H9 (cell line): ENCODE measurements around the gene AKR1D1. TPM values are rescaled to one million over a fixed set of nuclear protein-coding genes. Genes with fewer than 3 reads are reported as not detected.

Experiments used
- DNase-seq: peaks from one replicate; pipeline ENCODE4 v3.0.0-alpha.2; 2017
- H2AFZ ChIP-seq: one replicate; pipeline ENCODE4 v1.6.1; 2013; ENCODE audit warnings: mild to moderate bottlenecking, low read length, control low read depth, moderate library complexity
- H2AK5ac ChIP-seq: 2 replicates; pipeline ENCODE4 v1.6.1; 2013; ENCODE audit warnings: low read length, control low read depth, mixed read lengths; ENCODE audit not compliant: insufficient read length
- H2BK120ac ChIP-seq: one replicate; pipeline ENCODE4 v1.6.1; 2013; ENCODE audit warnings: low read depth, mild to moderate bottlenecking, low read length, control low read depth, inconsistent platforms; ENCODE audit not compliant: poor library complexity, severe bottlenecking
- H2BK12ac ChIP-seq: 2 replicates; pipeline ENCODE4 v1.6.1; 2013; ENCODE audit warnings: low read length, control low read depth, mixed read lengths, low read depth; ENCODE audit not compliant: insufficient read length
- H2BK15ac ChIP-seq: 2 replicates; pipeline ENCODE4 v1.6.1; 2013; ENCODE audit warnings: low read depth, low read length, control low read depth
- H2BK20ac ChIP-seq: one replicate; pipeline ENCODE4 v1.6.1; 2013; ENCODE audit warnings: low read depth, mild to moderate bottlenecking, low read length, control low read depth, inconsistent platforms; ENCODE audit not compliant: poor library complexity, severe bottlenecking
- H2BK5ac ChIP-seq: 2 replicates; pipeline ENCODE4 v1.6.1; 2013; ENCODE audit warnings: low read length, control low read depth, mixed read lengths; ENCODE audit not compliant: insufficient read length
- H3K14ac ChIP-seq: 2 replicates; pipeline ENCODE4 v1.6.1; 2013; ENCODE audit warnings: low read length, control low read depth; ENCODE audit not compliant: insufficient read depth
- H3K18ac ChIP-seq: 2 replicates; pipeline ENCODE4 v1.6.1; 2013; ENCODE audit warnings: low read depth, mild to moderate bottlenecking, mixed read lengths, low read length, control low read depth; ENCODE audit not compliant: insufficient read length
- H3K23ac ChIP-seq: 2 replicates; pipeline ENCODE4 v1.6.1; 2013; ENCODE audit warnings: low read length, control low read depth, mixed read lengths, low read depth; ENCODE audit not compliant: insufficient read length
- H3K23me2 ChIP-seq: 2 replicates; pipeline ENCODE4 v1.6.1; 2013; ENCODE audit warnings: low read depth, mild to moderate bottlenecking, mixed read lengths, low read length, control low read depth; ENCODE audit not compliant: insufficient read length, poor library complexity, severe bottlenecking
- H3K27ac ChIP-seq: 2 replicates; pipeline ENCODE4 v1.5.1; 2013; ENCODE audit warnings: low read length, control low read depth, mixed read lengths, low read depth; ENCODE audit not compliant: insufficient read length
- H3K27me3 ChIP-seq: 2 replicates; pipeline ENCODE4 v1.6.1; 2013; ENCODE audit warnings: low read length, control low read depth, inconsistent platforms; ENCODE audit not compliant: insufficient read depth
- H3K4ac ChIP-seq: 2 replicates; pipeline ENCODE4 v1.6.1; 2013; ENCODE audit warnings: low read depth, mild to moderate bottlenecking, control low read depth, inconsistent platforms, low read length, moderate library complexity
- H3K4me1 ChIP-seq: 2 replicates; pipeline ENCODE4 v1.6.1; 2013; ENCODE audit warnings: low read length, control low read depth, inconsistent platforms; ENCODE audit not compliant: insufficient read depth
- H3K4me2 ChIP-seq: 2 replicates; pipeline ENCODE4 v1.6.1; 2013; ENCODE audit warnings: low read length, control low read depth, mixed read lengths; ENCODE audit not compliant: insufficient read length, insufficient read depth
- H3K56ac ChIP-seq: 2 replicates; pipeline ENCODE4 v1.6.1; 2013; ENCODE audit warnings: low read depth, mild to moderate bottlenecking, mixed read lengths, low read length, control low read depth; ENCODE audit not compliant: insufficient read length
- H3K79me1 ChIP-seq: 2 replicates; pipeline ENCODE4 v1.6.1; 2013; ENCODE audit warnings: low read depth, mild to moderate bottlenecking, moderate library complexity, low read length, control low read depth, inconsistent platforms; ENCODE audit not compliant: insufficient read depth, poor library complexity, severe bottlenecking
- H3K79me2 ChIP-seq: 2 replicates; pipeline ENCODE4 v1.6.1; 2013; ENCODE audit warnings: low read length, control low read depth, inconsistent platforms; ENCODE audit not compliant: insufficient read depth
- H3K9ac ChIP-seq: 2 replicates; pipeline ENCODE4 v1.6.1; 2013; ENCODE audit warnings: low read length, control low read depth, mixed read lengths; ENCODE audit not compliant: insufficient read length; ENCODE audit errors: extremely low read depth
- H3K9me3 ChIP-seq: one replicate; pipeline ENCODE4 v1.6.1; 2013; ENCODE audit warnings: low read depth, low read length, inconsistent platforms; ENCODE audit not compliant: control insufficient read depth
- H3T11ph ChIP-seq: one replicate; pipeline ENCODE4 v1.6.1; 2013; ENCODE audit warnings: mild to moderate bottlenecking, low read length, control low read depth, inconsistent platforms
- H4K20me1 ChIP-seq: one replicate; pipeline ENCODE4 v1.6.1; 2013; ENCODE audit not compliant: control insufficient read depth, insufficient read length, insufficient read depth
- H4K5ac ChIP-seq: 2 replicates; pipeline ENCODE4 v1.6.1; 2013; ENCODE audit warnings: low read depth, mild to moderate bottlenecking, mixed read lengths, low read length, control low read depth; ENCODE audit not compliant: insufficient read length
- H4K8ac ChIP-seq: replicated peaks from 2 replicates; pipeline ENCODE4 v1.6.1; 2013; ENCODE audit warnings: low read length, control low read depth, mixed read lengths, low read depth; ENCODE audit not compliant: insufficient read length
- H4K91ac ChIP-seq: 2 replicates; pipeline ENCODE4 v1.6.1; 2013; ENCODE audit warnings: low read depth, mild to moderate bottlenecking, moderate library complexity, mixed read lengths, low read length, control low read depth; ENCODE audit not compliant: insufficient read length
- H3K27ac Mint-ChIP-seq, 3 experiments: 2 replicates in 2 of 3; 3 replicates in 1 of 3; pipeline ENCODE4 v1.8.0; 2020 to 2021; ENCODE audit warnings: mixed read lengths in 3 of 3, mild to moderate bottlenecking in 1 of 3, moderate library complexity in 1 of 3
- H3K27me3 Mint-ChIP-seq: 2 replicates; pipeline ENCODE4 v1.8.0; 2021; ENCODE audit warnings: low read depth, mild to moderate bottlenecking, moderate library complexity, mixed read lengths
- H3K36me3 Mint-ChIP-seq, 3 experiments: 2 replicates in 2 of 3; 3 replicates in 1 of 3; pipeline ENCODE4 v1.8.0; 2020 to 2021; ENCODE audit warnings: low read depth in 3 of 3, mixed read lengths in 3 of 3; ENCODE audit not compliant: insufficient read depth in 1 of 3
- H3K4me1 Mint-ChIP-seq, 2 experiments: 2 replicates each; pipeline ENCODE4 v1.8.0; 2020; ENCODE audit warnings: mixed read lengths in 2 of 2
- H3K4me3 Mint-ChIP-seq, 2 experiments: 2 replicates in 1 of 2; 3 replicates in 1 of 2; pipeline ENCODE4 v1.8.0; 2020 to 2021; ENCODE audit warnings: mild to moderate bottlenecking in 2 of 2, mixed read lengths in 2 of 2, moderate library complexity in 1 of 2
- H3K9me3 Mint-ChIP-seq, 2 experiments: 2 replicates in 1 of 2; 3 replicates in 1 of 2; pipeline ENCODE4 v1.8.0; 2020; ENCODE audit warnings: mild to moderate bottlenecking in 2 of 2, mixed read lengths in 2 of 2, moderate library complexity in 1 of 2
- CTCF ChIP-seq: fragments of 200-600 bp; sonication (generic); conservative IDR thresholded peaks from 3 replicates; pipeline ENCODE4 v1.8.0; 2021; ENCODE audit warnings: antibody characterized with exemption, mild to moderate bottlenecking
- WGBS: extraction: QIAGEN DNeasy Blood & Tissue Kit; methylation state at CpG from one replicate; pipeline ENCODE4 v1.1.7; 2013; ENCODE audit warnings: missing lambda C conversion rate, low lambda C conversion rate, mixed read lengths; ENCODE audit not compliant: insufficient read length; ENCODE audit errors: extremely low coverage; 5-methylcytosine and 5-hydroxymethylcytosine counted together
- total RNA-seq: library from RNA; stranded (reverse); gene quantifications from 2 replicates; pipeline ENCODE4 v1.2.1, GENCODE V29; 2021

AKR1D1 gene
- total RNA-seq, 1 experiment from 2014 or later, result 0.31 TPM

GRCh38 chr7:138095972-138096935, 20.0 kb downstream of the AKR1D1 start:
- no peak overlapping the region for H2BK20ac ChIP-seq
- H3K14ac ChIP-seq, result no peak overlapping the region
- H3K79me2 ChIP-seq, result no peaks in the 10 kb centered on the region
- no peak overlapping the region for H4K8ac ChIP-seq
- TF ChIP-seq CTCF, result no peak
- H3K56ac ChIP-seq, result no peak overlapping the region
- H3K9me3 ChIP-seq, result no peaks in the 10 kb centered on the region
- H3K27ac ChIP-seq, result no peak overlapping the region
- no peak overlapping the region for H3K9ac ChIP-seq
- H2AK5ac ChIP-seq, result no peak overlapping the region
- no peak overlapping the region for H2BK120ac ChIP-seq
- no peak overlapping the region for H2AFZ ChIP-seq
- no peak overlapping the region for H2BK12ac ChIP-seq
- no peaks in the 10 kb centered on the region; the same call in 1 of the 2 replicates for H3K4me1 ChIP-seq
- H3K23ac ChIP-seq, result no peak overlapping the region
- no peak overlapping the region for H3K4ac ChIP-seq
- Mint-ChIP-seq H3K27me3 (no peaks in the 10 kb centered on the region), H3K9me3 (peaks cover 3 to 4% of the 10 kb centered on the region in 2 experiments; a peak in 2 of 5 replicates), H3K36me3 (peaks cover 4 to 9% (median 8%) of the 10 kb centered on the region in 3 experiments; a peak in 5 of 7 replicates), H3K4me3 (no peak overlapping the region), H3K4me1 (peaks cover 11 to 12% of the 10 kb centered on the region in 2 experiments), H3K27ac (no peak overlapping the region; a peak in 1 of 7 replicates)
- H2BK5ac ChIP-seq, result no peak overlapping the region
- no peak overlapping the region for H4K5ac ChIP-seq
- H3K4me2 ChIP-seq, result no peak overlapping the region
- no peak overlapping the region for H3T11ph ChIP-seq
- H3K23me2 ChIP-seq, result no peaks in the 10 kb centered on the region
- H3K18ac ChIP-seq, result no peak overlapping the region
- H4K20me1 ChIP-seq, result no peaks in the 10 kb centered on the region
- no peaks in the 10 kb centered on the region for H3K79me1 ChIP-seq
- H2BK15ac ChIP-seq, result no peak overlapping the region
- no peaks in the 10 kb centered on the region; the same call in 1 of the 2 replicates for H3K27me3 ChIP-seq
- H4K91ac ChIP-seq, result no peak overlapping the region
- WGBS, result no CpG with 5 or more reads among the region's 8 CpGs
- DNase-seq, result no peak
